Right atrium auricular region (tissue), 2 donors: Measurements from ENCODE around the gene HSPE1. TPM values are rescaled to one million over a fixed set of nuclear protein-coding genes. Genes with fewer than 3 reads are reported as not detected.

Experiments used
- DNase-seq: peaks from one replicate; pipeline ENCODE4 v3.0.0-alpha.2; 2019; ENCODE audit warnings: low spot score
- H3K27ac ChIP-seq, 2 donors: fragments of 200-600 bp; sonication (generic); 1 replicate in 1 of 2; 2 replicates in 1 of 2; pipeline ENCODE4 v1.5.1; 2016 to 2019
- H3K27me3 ChIP-seq, 2 donors: fragments of 200-600 bp; sonication (generic); one replicate each; pipeline versions ENCODE4 v1.5.1 to v1.6.0; 2017 to 2019
- H3K36me3 ChIP-seq: fragments of 200-600 bp; sonication (generic); one replicate; pipeline ENCODE4 v1.5.1; 2016
- H3K4me1 ChIP-seq, 2 donors: fragments of 200-600 bp; sonication (generic); one replicate each; pipeline versions ENCODE4 v1.5.1 to v1.6.0; 2017 to 2019
- H3K4me3 ChIP-seq, 2 donors: fragments of 200-600 bp; sonication (generic); 1 replicate in 1 of 2; 2 replicates in 1 of 2; pipeline ENCODE4 v1.5.1; 2017 to 2019; ENCODE audit warnings: mild to moderate bottlenecking in 1 of 2, moderate library complexity in 1 of 2
- H3K9me3 ChIP-seq, 2 donors: fragments of 200-600 bp; sonication (generic); one replicate each; pipeline ENCODE4 v1.5.1; 2019
- CTCF ChIP-seq, 2 donors: fragments of 200-600 bp; sonication (generic); IDR thresholded peaks; one replicate each; pipeline ENCODE4 v1.5.1; 2019; ENCODE audit warnings: antibody characterized with exemption in 2 of 2
- total RNA-seq, 2 donors: library from RNA; depleted of rRNA; stranded (reverse); fragments of >200 nt; gene quantifications; one replicate each; pipeline ENCODE4 v1.1.0, GENCODE V29; 2016

Gene HSPE1
- total RNA-seq, 2 donors from 2014 or later, result 82.7 to 122 TPM

- H3K36me3 ChIP-seq, result no peaks in the 10 kb centered on the region
- peak overlapping the region; percentile 100 for H3K27ac ChIP-seq
- peak overlapping the region; percentile 92 to 95 for H3K4me3 ChIP-seq
- H3K9me3 ChIP-seq, result no peaks in the 10 kb centered on the region
- H3K27me3 ChIP-seq, result no peaks in the 10 kb centered on the region
- peaks cover 0 to 15% of the 10 kb centered on the region in 2 donors for H3K4me1 ChIP-seq
- no peak for TF ChIP-seq CTCF (IDR thresholded peaks at IDR 0.05)
- peak; percentile 88 for DNase-seq
Measured at GRCh38 chr2:197453914-197454398, 46.2 kb upstream of the HSPE1 start.

GRCh38 chr2:197454923-197455322 lies 45.3 kb upstream of the HSPE1 start:
- no peak for DNase-seq
- Histone ChIP-seq H3K4me1 (peaks cover 0 to 20% of the 10 kb centered on the region in 2 donors), H3K36me3 (peaks cover under 1% of the 10 kb centered on the region), H3K27me3 (no peaks in the 10 kb centered on the region), H3K9me3 (no peaks in the 10 kb centered on the region), H3K4me3 (peak overlapping the region; percentile 92 to 95), H3K27ac (peak overlapping the region; percentile 100)
- TF ChIP-seq CTCF (IDR thresholded peaks at IDR 0.05), result no peak

GRCh38 chr2:197455428-197455827 lies 44.8 kb upstream of the HSPE1 start:
- no peak for TF ChIP-seq CTCF (IDR thresholded peaks at IDR 0.05)
- Histone ChIP-seq H3K9me3 (no peaks in the 10 kb centered on the region), H3K27ac (no peak overlapping the region), H3K27me3 (no peaks in the 10 kb centered on the region), H3K4me1 (peaks cover 0 to 24% of the 10 kb centered on the region in 2 donors), H3K36me3 (peaks cover 6% of the 10 kb centered on the region), H3K4me3 (no peak overlapping the region)
- no peak for DNase-seq

GRCh38 chr2:197460649-197461048 lies 39.5 kb upstream of the HSPE1 start:
- Histone ChIP-seq H3K4me3 (no peak overlapping the region), H3K4me1 (peaks cover 0 to 25% of the 10 kb centered on the region in 2 donors), H3K27ac (no peak overlapping the region), H3K9me3 (no peaks in the 10 kb centered on the region), H3K36me3 (peaks cover 24% of the 10 kb centered on the region), H3K27me3 (no peaks in the 10 kb centered on the region)
- TF ChIP-seq CTCF (IDR thresholded peaks at IDR 0.05), result no peak
- no peak for DNase-seq

GRCh38 chr2:197461057-197461456 lies 39.1 kb upstream of the HSPE1 start:
- Histone ChIP-seq H3K4me1 (peaks cover 0 to 25% of the 10 kb centered on the region in 2 donors), H3K27me3 (no peaks in the 10 kb centered on the region), H3K36me3 (peaks cover 28% of the 10 kb centered on the region), H3K27ac (no peak overlapping the region), H3K9me3 (no peaks in the 10 kb centered on the region), H3K4me3 (no peak overlapping the region)
- no peak for DNase-seq
- no peak for TF ChIP-seq CTCF (IDR thresholded peaks at IDR 0.05)

GRCh38 chr2:197464175-197464574 lies 36.0 kb upstream of the HSPE1 start:
- Histone ChIP-seq H3K36me3 (peaks cover 57% of the 10 kb centered on the region), H3K4me1 (peaks cover 0 to 20% of the 10 kb centered on the region in 2 donors), H3K27ac (no peak overlapping the region), H3K9me3 (no peaks in the 10 kb centered on the region), H3K4me3 (no peak overlapping the region), H3K27me3 (no peaks in the 10 kb centered on the region)
- DNase-seq, result no peak
- TF ChIP-seq CTCF (IDR thresholded peaks at IDR 0.05), result no peak
